ENCODE measurements around the gene BDKRB2.
"Not testable (repeated sequence)": the region's sequence is repeated elsewhere in the genome, so short reads cannot be mapped to it uniquely, and the experiment has no call there.

Gene BDKRB2

DNA sequence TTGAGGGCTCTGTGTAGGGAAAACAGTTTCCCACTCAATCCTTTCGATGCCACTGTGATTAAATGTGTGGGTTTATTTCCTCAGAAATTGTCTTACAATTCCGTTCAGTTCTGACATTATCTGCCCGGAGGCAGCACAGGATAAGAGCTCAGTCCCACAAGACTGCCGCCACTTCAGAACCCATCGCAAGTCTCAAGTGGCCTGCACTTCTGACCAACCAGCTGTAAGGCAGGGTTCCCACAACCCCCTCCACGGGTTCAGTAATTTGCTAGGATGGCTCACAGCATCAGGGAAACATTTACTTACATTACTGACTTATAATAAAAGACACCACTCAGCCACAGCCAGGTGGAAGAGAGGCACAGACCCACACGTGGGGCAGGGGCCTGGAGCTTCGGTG is 17.2 kb downstream of the BDKRB2 start:
- DNase-seq (ENCODE audit: low read depth in 1 of 2, low spot score in 1 of 2), result no peak

GRCh38 chr14:96224480-96225096 is 19.9 kb downstream of the BDKRB2 start:
- no peak for DNase-seq (ENCODE audit: low read depth in 1 of 2, low spot score in 1 of 2)

- no peak for DNase-seq (ENCODE audit: low read depth in 1 of 2, low spot score in 1 of 2)
These were observed 20.6 kb downstream of the BDKRB2 start for GRCh38 chr14:96225213-96225612.

DNA sequence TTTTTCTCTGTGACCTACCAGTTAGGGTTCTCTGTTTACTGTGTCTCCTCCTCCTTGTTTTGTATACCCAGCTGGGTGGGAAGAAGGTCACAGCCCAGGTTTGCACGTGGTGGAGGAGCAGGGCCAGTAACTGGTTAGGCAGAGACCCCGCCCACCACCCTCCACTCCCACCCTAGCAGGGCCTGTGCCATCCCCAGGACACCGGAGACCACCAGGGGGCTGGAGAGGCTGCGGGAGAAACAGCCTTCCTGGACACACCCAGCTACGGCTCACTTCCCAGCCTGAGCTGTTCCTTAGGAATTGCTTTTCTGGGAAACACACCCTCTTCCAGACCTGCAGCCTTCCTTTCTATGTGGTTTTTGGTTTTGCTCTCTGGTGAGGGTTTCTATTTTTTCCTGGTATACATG is 21.1 kb downstream of the BDKRB2 start:
- DNase-seq (ENCODE audit: low read depth in 1 of 2, low spot score in 1 of 2), result no peak

- no peak for DNase-seq (ENCODE audit: low read depth in 1 of 2, low spot score in 1 of 2)
These were observed 22.8 kb downstream of the BDKRB2 start for GRCh38 chr14:96227428-96227827.

GRCh38 chr14:96229315-96229714 is 24.7 kb downstream of the BDKRB2 start:
- DNase-seq (ENCODE audit: low read depth in 1 of 2, low spot score in 1 of 2), result no peak

- DNase-seq (ENCODE audit: low read depth in 1 of 2, low spot score in 1 of 2), result no peak
These were observed 26.4 kb downstream of the BDKRB2 start for GRCh38 chr14:96231056-96231455.

DNA sequence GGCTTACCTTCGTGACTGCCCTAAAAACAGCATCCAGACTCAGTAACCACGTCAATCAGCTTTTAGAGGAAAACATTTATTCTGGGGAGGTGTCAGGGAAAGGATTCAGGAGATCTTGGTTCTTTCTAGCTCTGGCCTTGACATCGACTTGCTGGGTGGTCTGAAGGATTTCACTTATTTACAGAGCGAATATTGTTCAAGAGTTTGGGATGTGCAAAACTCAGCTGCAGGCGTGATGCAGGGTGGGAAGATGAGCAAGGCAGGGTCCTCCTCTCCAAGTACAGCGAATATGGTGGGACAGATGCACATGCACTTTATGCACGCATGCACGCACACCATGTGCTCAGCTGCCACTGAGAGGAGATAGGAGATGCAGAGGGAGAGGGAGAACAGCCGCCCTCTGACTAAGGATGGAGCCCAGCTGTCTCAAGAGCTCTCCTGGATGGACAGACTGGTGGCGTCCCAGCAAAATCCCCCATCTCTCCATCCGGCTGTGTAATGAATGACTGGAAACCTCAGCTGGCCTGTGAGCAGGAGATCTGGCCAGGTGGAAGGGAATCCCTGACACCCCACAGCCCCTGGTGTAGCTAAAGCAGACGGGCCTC is 27.0 kb downstream of the BDKRB2 start:
- no peak for DNase-seq (ENCODE audit: low read depth in 1 of 2, low spot score in 1 of 2)

GRCh38 chr14:96232506-96232905 is 27.9 kb downstream of the BDKRB2 start:
- DNase-seq (ENCODE audit: low read depth in 1 of 2, low spot score in 1 of 2), result no peak

DNA sequence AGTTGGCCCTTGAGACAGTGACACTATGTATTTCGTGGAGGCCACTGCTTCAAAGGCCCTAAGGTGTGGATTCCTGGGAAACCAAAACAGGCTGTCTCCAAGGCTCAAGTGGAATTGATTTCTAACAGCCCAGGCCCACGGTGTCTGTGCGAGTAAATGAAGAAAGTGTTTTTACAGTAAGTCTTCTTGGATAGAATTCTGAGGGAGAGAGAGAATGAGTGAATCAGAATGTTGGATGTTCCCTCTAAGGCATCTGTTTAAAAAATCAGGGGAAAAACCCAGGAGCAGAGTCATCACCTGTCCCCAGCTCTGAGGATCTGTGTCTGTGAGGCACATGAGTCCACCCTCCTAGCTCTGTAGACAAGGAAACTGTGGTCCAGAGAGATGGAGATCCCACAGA is 29.0 kb downstream of the BDKRB2 start:
- no peak for DNase-seq (ENCODE audit: low read depth in 1 of 2, low spot score in 1 of 2)

DNA sequence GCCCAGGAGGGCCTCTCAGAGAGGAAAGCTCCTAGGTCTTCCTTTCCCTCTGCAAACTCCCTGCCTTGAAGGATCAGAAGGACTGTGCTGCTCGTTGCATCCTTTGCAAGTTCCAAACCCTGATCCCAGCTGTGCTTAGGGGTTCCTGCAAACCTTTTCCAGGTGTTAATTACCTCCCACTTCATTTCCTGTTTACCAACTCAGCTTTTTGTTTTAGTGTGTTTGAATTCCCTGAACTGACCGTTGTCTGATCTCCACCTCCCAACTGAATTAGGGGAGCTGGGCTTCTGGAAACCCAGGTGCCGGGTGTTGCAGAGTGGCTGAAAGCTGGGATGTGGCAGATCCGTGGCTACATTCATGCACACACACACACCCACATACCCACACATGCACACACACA is 30.8 kb downstream of the BDKRB2 start:
- no peak for DNase-seq (ENCODE audit: low read depth in 1 of 2, low spot score in 1 of 2)

GRCh38 chr14:96237641-96238040 is 33.0 kb downstream of the BDKRB2 start:
- no peak for DNase-seq (ENCODE audit: low read depth in 1 of 2, low spot score in 1 of 2)

DNA sequence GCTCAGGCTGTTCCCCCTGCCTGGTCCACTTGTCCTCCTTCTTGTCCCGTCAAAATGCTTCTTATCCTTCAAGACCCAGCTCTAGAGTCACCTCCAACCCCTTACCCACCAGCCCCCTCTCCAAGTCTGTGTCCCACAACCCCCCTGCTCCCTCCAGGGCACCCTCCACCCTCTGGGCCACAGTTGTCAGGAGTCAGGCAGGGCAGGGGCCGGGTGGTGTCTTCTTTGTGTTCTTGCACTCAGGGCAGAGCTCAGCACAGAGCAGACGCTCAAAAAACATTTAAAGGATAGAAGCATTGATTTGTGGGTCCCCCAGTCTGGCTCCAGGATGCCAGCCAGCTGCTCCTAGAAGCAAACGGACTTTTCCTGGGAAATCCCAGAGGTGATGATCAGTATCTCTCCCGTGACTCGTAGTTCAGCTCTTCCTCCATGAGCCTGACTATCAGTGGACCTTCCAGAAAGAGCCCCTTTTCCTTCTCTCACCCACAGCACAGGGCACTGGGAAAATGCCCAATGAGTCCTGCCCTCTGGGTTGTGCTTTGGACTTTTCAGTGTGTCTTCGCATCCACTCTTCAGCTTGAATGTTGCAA is 34.1 kb downstream of the BDKRB2 start:
- DNase-seq (ENCODE audit: low read depth in 1 of 2, low spot score in 1 of 2), result no peak

- no peak for DNase-seq (ENCODE audit: low read depth in 1 of 2, low spot score in 1 of 2)
These were observed 35.1 kb downstream of the BDKRB2 start for GRCh38 chr14:96239711-96240141.

DNA sequence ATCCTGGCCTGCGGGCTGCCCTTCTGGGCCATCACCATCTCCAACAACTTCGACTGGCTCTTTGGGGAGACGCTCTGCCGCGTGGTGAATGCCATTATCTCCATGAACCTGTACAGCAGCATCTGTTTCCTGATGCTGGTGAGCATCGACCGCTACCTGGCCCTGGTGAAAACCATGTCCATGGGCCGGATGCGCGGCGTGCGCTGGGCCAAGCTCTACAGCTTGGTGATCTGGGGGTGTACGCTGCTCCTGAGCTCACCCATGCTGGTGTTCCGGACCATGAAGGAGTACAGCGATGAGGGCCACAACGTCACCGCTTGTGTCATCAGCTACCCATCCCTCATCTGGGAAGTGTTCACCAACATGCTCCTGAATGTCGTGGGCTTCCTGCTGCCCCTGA is 36.0 kb downstream of the BDKRB2 start:
- no peak for DNase-seq (ENCODE audit: low read depth in 1 of 2, low spot score in 1 of 2)

DNA sequence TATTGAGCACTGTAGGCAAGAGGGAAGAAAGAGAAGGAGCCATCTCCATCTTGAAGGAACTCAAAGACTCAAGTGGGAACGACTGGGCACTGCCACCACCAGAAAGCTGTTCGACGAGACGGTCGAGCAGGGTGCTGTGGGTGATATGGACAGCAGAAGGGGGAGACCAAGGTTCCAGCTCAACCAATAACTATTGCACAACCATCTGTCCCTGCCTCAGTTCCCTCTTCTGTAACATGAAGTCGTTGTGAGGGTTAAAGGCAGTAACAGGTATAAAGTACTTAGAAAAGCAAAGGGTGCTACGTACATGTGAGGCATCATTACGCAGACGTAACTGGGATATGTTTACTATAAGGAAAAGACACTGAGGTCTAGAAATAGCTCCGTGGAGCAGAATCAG is 37.5 kb downstream of the BDKRB2 start:
- no peak for DNase-seq (ENCODE audit: low read depth in 1 of 2, low spot score in 1 of 2)

DNA sequence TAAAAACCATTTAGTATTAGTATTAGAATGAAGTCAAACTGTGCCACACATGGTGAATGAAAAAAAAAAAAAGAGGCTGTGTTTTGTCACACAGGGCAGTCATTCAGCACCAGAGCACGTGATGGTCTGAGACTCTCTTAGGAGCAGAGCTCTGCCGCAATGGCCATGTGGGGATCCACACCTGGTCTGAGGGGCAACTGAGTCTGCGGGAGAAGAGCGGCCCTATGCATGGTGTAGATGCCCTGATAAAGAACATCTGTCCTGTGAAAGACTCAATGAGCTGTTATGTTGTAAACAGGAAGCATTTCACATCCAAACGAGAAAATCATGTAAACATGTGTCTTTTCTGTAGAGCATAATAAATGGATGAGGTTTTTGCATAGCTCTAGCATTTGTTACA is 39.1 kb downstream of the BDKRB2 start:
- no peak for DNase-seq (ENCODE audit: low read depth in 1 of 2, low spot score in 1 of 2)

DNA sequence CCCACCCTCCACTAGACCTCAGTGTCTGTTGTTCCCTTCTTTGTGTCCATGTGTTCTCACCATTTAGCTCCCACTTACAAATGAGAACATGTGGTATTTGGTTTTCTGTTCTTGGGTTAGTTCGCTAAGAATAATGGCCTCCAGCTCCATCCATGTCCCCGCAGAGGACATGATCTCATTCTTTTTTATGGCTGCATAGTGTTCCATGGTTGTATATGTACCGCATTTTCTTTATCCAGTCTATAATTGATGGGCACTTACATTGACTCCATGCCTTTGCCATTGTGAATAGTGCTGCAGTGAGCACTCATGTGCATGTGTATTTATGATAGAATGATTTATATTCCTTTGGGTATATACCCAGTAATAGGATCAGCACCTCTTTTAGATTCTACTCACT is 40.4 kb downstream of the BDKRB2 start:
- not testable (repeated sequence) for DNase-seq (ENCODE audit: low read depth in 1 of 2, low spot score in 1 of 2)

GRCh38 chr14:96245710-96246538 is 41.3 kb downstream of the BDKRB2 start:
- DNase-seq (ENCODE audit: low read depth in 1 of 2, low spot score in 1 of 2), result no peak

DNA sequence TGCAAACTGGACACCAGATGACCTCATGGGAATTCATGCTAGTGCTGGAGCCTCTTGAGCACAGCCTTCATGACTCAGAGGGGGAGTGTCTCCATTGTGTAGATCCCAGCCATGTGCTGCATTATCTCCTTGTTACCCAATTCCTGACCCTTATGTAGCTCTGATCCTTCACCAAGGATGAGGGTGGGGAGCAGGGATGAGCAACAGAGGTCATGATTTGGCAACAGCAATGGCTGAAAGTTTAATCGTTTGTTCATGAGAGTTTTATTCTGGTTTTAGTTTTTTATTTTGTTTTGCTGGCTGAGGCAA is 41.9 kb downstream of the BDKRB2 start:
- DNase-seq (ENCODE audit: low read depth in 1 of 2, low spot score in 1 of 2), result no peak

GRCh38 chr14:96247031-96247430 is 42.4 kb downstream of the BDKRB2 start:
- DNase-seq (ENCODE audit: low read depth in 1 of 2, low spot score in 1 of 2), result no peak

DNA sequence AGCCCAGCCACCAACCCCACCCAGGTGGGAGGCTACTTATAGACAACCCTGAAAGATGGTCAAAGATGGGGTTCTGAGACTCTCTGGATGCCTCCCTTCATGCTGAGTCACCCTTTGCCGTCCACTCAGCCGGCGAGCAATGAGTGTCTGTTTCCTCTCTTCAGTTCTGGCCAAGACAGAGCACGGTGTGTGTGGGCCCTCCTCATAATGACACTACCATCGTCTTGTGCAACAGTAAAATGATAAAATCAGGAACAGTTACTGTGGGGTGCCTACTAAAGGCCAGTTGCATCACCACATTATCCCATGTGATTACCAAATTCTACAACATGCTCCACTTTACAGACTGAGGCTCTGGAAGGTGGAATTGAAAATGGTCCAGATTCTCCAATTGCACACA is 44.4 kb downstream of the BDKRB2 start:
- no peak for DNase-seq (ENCODE audit: low read depth in 1 of 2, low spot score in 1 of 2)

Data from stimulated activated CD4-positive, alpha-beta T cell treated with anti-CD3 and anti-CD28 coated beads, Interleukin-15, amount 100 ng/mL, for 1 hour (primary cell).